ENCODE measurements around the gene KCNH1.

- no peak for TF ChIP-seq CTCF (IDR thresholded peaks at IDR 0.05; ENCODE audit: low read depth, low read length)
- no peak for TF ChIP-seq EZH2phosphoT487 (IDR thresholded peaks at IDR 0.05; ENCODE audit: low read depth)
Observed at GRCh38 chr1:211092955-211093354, 41.0 kb downstream of the KCNH1 start.

Data from OCI-LY3 (cell line).